Measurements from ENCODE around the gene MEPCE. TPM values are rescaled to one million over a fixed set of nuclear protein-coding genes. Genes with fewer than 3 reads are reported as not detected.

MEPCE gene
- total and polyA plus RNA-seq, 10 of the 15 experiments (the other 5 are each of a cell fraction or from before 2014, with no cell fraction given) = 8.2 to 48.0 (median 22.1) TPM

DNA sequence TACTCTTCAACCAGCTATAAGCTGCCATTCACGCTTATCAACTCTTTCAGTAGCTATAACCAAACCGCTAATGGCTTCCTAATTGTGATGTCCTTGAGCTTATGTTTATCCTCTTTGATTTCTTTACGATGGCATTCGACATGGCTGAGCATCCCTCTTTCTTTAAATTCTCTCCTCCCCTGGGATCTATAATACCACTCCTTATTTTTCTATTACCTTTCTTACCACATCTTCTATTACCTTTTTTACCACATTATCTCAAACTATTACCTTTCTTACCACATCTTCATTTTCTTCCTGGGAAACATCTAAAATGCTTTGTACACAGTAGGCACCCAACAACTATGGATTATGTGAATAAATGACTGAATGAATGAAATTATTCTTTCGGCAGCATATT, 14.2 kb upstream of the MEPCE start:
- no peak overlapping the region for H2AFZ ChIP-seq (ENCODE audit: control insufficient read depth, low read depth, low read length)
- intact Hi-C loops (cut with micrococcal nuclease; ENCODE audit: unreplicated experiment) (no loop called here), in situ Hi-C loops (cut with MboI) (no loop called here)
- BruUV-seq (replicated peaks) = no TSS peak
- no peaks in the 10 kb centered on the region for H3K79me2 ChIP-seq (ENCODE audit: control insufficient read depth, insufficient read depth, low read length)
- no peaks in the 10 kb centered on the region; the same call in 2 of the 3 replicates for H3K9me3 ChIP-seq (replicated peaks; ENCODE audit: control insufficient read depth, insufficient read depth, low read length)
- DNase-seq (ENCODE audit: low read depth, low spot score) (no peak), ATAC-seq (no peak), FAIRE-seq (no peak)
- 97% methylated on average over 5 of the region's 5 CpGs for WGBS (ENCODE audit: insufficient coverage, insufficient replicate concordance, low lambda C conversion rate, missing lambda C conversion rate)
- peaks cover 22% of the 10 kb centered on the region for H3K4me1 ChIP-seq (ENCODE audit: control insufficient read depth, insufficient read depth, low read length)
- no peak overlapping the region for H3K4me2 ChIP-seq (ENCODE audit: control insufficient read depth, insufficient read depth)
- ChIA-PET RAD21 (ENCODE audit: unreplicated experiment) (interaction anchor here (1.4 to 1.6 kb wide), 2 partner anchors 8 to 13 kb away, joined by 4 read pairs; partner anchors contain the start of gene ZCWPW1), SMC1A (ENCODE audit: uncharacterized antibody, unreplicated experiment) (interaction anchor here (0.7 to 2.6 kb wide), 7 partner anchors 8 to 41 kb away, joined by 3 to 11 read pairs (median 4); partner anchors contain the start of genes MEPCE and ZCWPW1), POLR2A (interaction anchor here (1.0 to 2.1 kb wide), 4 partner anchors 8 to 22 kb away, joined by 3 to 13 read pairs (median 4); partner anchors contain the start of genes MEPCE and ZCWPW1), CTCF (interaction anchor here (1.4 to 2.8 kb wide), 5 partner anchors 8 to 283 kb away, joined by 5 to 9 read pairs (median 5); no protein-coding TSS in a partner anchor)
- H3K27me3 ChIP-seq (replicated peaks in 1 of 2; ENCODE audit: control insufficient read depth in 2 of 2, insufficient read depth in 2 of 2, low read length in 1 of 2) = no peaks in the 10 kb centered on the region
- H3K36me3 ChIP-seq (ENCODE audit: control insufficient read depth in 2 of 2, insufficient read depth in 2 of 2, low read length in 1 of 2) = no peaks in the 10 kb centered on the region
- H3K9ac ChIP-seq (ENCODE audit: control insufficient read depth, insufficient read depth, low read length) = no peak overlapping the region
- TF ChIP-seq GATAD2B (conservative IDR thresholded peaks at IDR 0.05; ENCODE audit: low read depth) = no peak
- TF ChIP-seq HSF1 (IDR thresholded peaks at IDR 0.05; ENCODE audit: low read depth, low read length) = no peak
- no peak for TF ChIP-seq RCOR1 (conservative IDR thresholded peaks at IDR 0.05; ENCODE audit: low read depth, low read length)
- no peak for TF ChIP-seq YY1 (IDR thresholded peaks at IDR 0.05; ENCODE audit: low read depth, low read length)
- TF ChIP-seq ZBED1 (IDR thresholded peaks at IDR 0.05; ENCODE audit: borderline replicate concordance) = no peak
- TF ChIP-seq ZNF207 (IDR thresholded peaks at IDR 0.05; ENCODE audit: borderline replicate concordance) = no peak
- no peak for TF ChIP-seq HDAC6 (IDR thresholded peaks at IDR 0.05; ENCODE audit: unreplicated experiment)
- no peak for TF ChIP-seq CEBPZ (IDR thresholded peaks at IDR 0.05; ENCODE audit: low read depth, low read length)
- no peak for TF ChIP-seq STAT1 (conservative IDR thresholded peaks at IDR 0.05)
- TF ChIP-seq BHLHE40 (IDR thresholded peaks at IDR 0.05; ENCODE audit: borderline replicate concordance in 1 of 2, low read depth in 2 of 2, low read length in 1 of 2) = no peak
- TF ChIP-seq ZNF622 (IDR thresholded peaks at IDR 0.05) = no peak
- no peak for TF ChIP-seq KAT2A (conservative IDR thresholded peaks at IDR 0.05; ENCODE audit: control insufficient read depth, low read depth, low read length)
- no peak for TF ChIP-seq NRF1 (conservative IDR thresholded peaks at IDR 0.05; ENCODE audit: low read depth, low read length)
- no peak overlapping the region for H3K4me3 ChIP-seq
- H4K20me1 ChIP-seq (ENCODE audit: control insufficient read depth, insufficient read depth) = no peaks in the 10 kb centered on the region
- H3K27ac ChIP-seq (ENCODE audit: control insufficient read depth, insufficient read depth) = no peak overlapping the region

Measured in GM12878 (cell line).